DMS153 (cell line): Measurements from ENCODE around the gene NKAIN2.

Source experiments
- DNase-seq: peaks from one replicate; lab custom pipeline; 2025; lab: John Stamatoyannopoulos, UW

NKAIN2 gene

DNA sequence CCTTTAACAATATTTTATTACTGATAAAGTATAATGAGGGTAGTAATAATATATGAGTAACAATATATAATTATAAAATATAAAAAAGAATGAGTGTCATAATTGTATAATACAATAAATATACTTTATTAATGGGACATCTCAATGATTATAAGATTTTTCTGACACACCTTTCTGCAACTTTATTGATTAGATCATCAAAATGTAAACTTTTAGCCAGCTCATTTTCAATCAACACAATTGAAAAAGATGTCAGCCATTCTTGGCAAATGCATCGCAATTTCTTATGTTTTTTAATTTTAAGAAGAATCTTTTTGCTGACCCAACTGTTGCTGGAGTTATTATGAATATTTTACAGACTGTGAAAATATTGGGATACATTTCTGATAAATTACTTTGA lies 1026.2 kb downstream of the NKAIN2 start:
- DNase-seq, result no peak

DNA sequence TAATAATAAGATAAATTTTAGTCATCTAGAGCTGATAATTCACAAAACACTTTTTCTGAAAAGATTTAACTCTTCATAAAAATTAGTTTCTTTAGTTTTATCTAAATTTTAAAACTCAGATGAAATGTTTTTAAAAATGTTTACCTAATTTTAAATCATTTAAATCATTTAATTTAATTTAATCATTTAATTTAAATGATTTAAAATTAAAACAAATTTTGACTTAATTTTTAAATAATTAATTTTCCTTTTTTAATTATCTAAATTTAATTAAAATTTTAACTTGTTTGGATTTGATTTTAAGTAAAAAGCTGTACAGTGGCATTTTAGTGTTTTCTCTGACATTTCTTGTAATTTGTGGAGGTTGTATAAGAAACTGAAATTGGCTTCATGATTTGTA lies 1026.8 kb downstream of the NKAIN2 start:
- no peak for DNase-seq

DNA sequence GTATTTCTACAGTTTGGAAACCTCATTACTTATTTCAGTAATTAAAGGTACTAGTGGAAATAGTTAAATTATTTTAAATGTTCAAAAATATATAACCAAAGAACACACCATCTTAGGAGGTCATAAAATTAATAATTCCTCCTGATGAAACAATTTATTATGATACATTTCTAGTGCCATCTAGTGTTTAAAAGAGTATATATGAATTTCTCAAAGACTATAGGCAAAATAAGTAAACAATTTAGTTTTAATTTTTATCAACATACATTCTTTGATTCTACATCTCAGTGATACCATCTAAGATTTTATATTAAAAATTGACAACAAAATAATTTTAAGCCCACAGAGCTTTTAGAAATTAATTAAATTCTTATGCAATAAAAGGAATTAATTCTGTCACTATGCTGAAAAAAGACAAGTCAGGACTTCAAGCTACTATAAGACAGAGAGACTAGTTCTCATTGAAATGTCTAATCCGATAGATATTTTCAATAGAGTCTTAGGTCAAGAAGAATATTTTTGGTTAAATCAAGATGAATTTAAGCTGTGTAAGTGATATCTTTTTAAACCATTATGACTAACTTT lies 1050.8 kb downstream of the NKAIN2 start:
- DNase-seq, result peak; percentile 22

DNA sequence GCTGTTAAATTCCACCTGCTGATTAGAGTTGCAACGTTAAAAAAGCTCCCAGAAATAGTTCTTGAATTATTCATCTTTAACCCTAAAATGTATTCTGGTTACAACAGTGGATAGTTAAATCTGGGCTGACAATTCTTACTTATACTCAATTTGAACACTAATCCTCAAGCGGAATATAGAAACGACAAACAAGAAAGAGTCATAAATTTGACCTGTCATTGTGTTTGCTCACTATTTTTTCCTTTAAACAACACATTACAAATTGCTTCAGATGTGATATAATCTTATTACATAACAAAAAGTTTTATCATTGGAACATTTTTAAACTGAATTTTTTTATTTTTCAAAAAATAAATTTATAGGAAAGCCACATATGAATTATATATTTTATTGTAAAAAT lies 1054.1 kb downstream of the NKAIN2 start:
- DNase-seq, result no peak

DNA sequence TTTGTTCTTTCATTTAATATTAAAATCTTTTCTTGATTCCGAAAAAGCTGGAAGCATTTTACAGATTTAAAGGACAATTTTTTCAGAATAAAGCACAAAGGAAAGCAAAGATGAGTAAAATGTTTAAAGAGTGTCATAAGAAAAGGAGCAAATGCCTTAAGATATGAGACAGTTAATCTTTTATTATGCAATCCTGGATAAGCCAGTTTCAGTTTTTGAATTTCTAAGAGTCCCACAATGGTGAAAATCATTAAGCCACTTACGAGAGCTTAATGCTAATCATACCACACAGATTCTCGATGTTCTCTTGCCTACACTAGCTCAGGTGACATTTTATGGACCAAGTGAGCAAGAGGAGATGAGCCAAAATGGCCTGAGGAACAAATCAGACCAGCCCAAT lies 1054.9 kb downstream of the NKAIN2 start:
- no peak for DNase-seq

DNA sequence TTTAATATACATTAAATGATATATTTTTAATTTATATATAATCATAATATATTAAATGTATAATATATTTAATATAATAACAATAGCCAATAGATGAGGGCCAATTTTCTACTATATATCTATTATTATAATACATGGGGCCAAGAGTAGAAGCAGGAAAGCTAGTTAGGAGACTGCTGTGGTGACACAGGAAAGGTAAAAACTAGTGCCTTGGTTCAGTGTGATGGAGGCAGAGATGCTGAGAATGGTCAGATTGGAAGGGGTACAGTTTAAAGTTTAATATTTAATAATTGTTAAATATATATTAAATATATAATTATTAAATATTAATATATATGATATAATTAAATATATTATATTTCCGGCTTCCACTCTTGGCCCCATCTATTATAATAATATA lies 1055.7 kb downstream of the NKAIN2 start:
- no peak for DNase-seq

- DNase-seq, result no peak
Observed at GRCh38 chr6:124866040-124866439, 1062.4 kb downstream of the NKAIN2 start.

- DNase-seq, result no peak
Observed at GRCh38 chr6:124867121-124867520, 1063.5 kb downstream of the NKAIN2 start.

DNA sequence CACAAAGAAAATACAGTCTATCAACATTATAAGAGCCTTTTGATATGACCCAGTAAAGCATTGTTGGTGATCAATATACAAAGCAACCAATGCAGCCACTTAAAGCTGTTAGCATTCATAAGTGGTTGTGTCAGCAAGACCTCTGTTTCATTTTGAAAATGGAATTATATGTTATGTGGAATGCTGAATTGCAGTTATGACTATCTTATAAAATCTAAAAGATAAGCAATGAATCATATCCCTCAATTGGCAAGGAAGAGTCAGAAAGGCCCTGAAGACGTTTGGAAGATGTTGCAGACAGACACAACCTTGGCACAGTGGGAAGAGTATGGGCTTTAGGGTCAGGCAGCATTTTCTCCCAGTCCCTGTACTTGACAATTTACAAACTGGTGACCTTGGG lies 1064.8 kb downstream of the NKAIN2 start:
- no peak for DNase-seq

- no peak for DNase-seq
Observed at GRCh38 chr6:124869416-124869815, 1065.8 kb downstream of the NKAIN2 start.

DNA sequence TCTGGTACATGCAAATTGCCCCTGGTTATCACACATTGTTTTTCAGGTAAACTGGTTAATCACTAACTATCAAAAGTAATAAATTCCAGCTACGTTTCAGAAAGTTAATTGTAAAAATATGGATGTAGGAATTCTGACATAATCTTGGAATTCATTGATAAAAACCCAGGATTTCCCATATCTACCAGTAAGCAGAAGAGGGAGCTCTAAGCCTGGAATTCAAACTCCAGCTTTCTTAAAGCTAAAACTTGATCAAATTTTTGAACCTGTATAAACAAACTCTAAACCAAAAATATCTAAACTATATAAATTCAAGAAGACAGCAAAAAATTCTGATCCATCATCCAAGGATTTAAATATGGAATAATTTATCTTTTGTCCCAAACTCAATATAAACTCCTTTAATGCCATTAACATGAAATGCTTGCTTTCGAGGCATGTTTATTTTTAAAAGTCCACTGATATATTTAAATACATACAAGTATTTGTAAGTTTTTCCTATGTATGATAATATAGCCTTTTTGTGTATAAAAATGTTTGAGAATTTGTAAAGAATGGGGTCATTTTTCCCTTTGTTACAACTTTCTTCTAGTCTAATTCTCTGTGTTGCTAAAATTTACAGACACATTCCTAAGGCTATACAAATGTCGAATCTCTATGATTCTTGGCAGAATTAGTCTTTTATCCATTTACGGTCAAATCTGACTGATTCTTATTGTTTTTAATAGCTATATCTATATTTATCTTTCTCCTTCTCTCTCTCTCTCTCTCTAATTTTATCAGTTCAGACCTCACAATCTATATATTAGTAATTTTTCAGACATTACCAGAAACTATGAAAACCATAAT lies 1067.2 kb downstream of the NKAIN2 start:
- no peak for DNase-seq

DNA sequence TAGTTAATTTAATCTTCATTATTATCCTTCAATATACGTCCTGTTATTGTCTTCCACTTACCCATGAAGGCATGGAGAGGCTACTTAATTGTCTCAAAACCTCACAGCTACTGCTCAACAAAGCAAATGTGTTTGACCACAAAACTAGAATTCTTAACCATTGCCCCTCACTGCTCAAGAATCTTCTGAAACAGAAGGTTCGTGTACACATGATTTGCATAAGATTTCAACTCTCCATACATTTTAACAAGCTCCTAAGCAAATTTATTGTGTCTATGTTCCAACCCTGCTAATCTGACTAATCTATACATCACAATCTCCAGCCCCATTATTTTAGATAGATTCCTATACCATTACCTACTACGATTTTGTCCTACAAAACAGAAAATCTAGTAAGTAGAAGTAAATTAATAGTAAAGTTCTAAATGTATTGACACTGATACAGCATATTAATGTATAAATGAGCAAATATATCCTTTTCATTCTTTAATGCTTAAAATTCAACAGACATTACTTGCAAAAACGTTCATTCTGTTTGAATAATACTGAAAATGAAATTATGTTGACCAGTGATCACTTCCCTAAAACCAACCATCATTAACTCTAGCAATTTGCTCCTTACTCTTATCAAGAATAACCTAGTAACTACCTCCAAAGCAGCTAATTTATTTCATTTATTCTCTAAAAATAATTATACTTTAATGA lies 1068.8 kb downstream of the NKAIN2 start:
- DNase-seq, result no peak

DNA sequence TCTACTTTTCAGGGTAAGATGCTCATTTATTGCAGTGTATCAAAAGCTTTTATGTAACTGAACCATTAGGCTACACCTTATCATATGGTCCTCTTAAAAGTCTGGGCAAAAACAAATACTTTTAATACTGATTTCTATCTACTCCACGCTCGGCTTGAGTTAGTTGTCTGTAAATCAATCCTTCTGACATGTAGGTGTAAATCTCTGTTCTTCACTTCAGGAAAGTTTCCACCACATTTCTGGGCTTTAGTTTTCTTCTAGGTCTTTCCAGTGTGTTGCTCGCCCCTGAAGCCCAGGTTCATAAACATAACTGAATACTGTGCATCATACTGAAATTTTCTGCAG lies 1069.4 kb downstream of the NKAIN2 start:
- DNase-seq, result no peak
